A673 (cell line): ENCODE measurements around the gene OTOR. TPM values are rescaled to one million over a fixed set of nuclear protein-coding genes. Genes with fewer than 3 reads are reported as not detected.

Experiments used
- BruUV-seq: library from RNA; stranded (reverse); fragments of 400-500 nt; replicated peaks from 2 replicates; lab custom pipeline; 2021; lab: Mats Ljungman, UMichigan
- CTCF ChIA-PET: fragments of 300-600 bp; sonication (Branson Sonifier 250); formaldehyde crosslinking; loops from one replicate; lab custom pipeline; 2022; ENCODE audit warnings: antibody characterized with exemption; lab: Charles Lee
- POLR2A ChIA-PET: fragments of 300-600 bp; sonication (Branson Sonifier 250); formaldehyde crosslinking; loops from one replicate; lab custom pipeline; 2022; ENCODE audit warnings: antibody characterized with exemption; ENCODE audit not compliant: low non-redundant PET; lab: Charles Lee
- DNase-seq: peaks from one replicate; pipeline ENCODE4 v3.0.0-alpha.2; 2015; ENCODE audit warnings: low spot score
- H3K27ac ChIP-seq: fragments of 200-600 bp; sonication (generic); 2 replicates; pipeline ENCODE4 v1.5.1; 2016; ENCODE audit warnings: mixed run types, low read depth, mild to moderate bottlenecking, mixed read lengths, antibody characterized with exemption, low read length; ENCODE audit not compliant: poor library complexity, severe bottlenecking
- H3K27me3 ChIP-seq: fragments of 200-600 bp; sonication (generic); replicated peaks from 2 replicates; pipeline ENCODE4 v1.6.1; 2017; ENCODE audit warnings: mixed run types, low read depth, mild to moderate bottlenecking, mixed read lengths, antibody characterized with exemption, low read length; ENCODE audit not compliant: insufficient read depth, poor library complexity
- H3K36me3 ChIP-seq: fragments of 200-600 bp; sonication (generic); 2 replicates; pipeline ENCODE4 v1.6.1; 2016; ENCODE audit warnings: mixed run types, mild to moderate bottlenecking, mixed read lengths, antibody characterized with exemption, low read length; ENCODE audit not compliant: insufficient read depth, poor library complexity, severe bottlenecking
- H3K4me1 ChIP-seq: fragments of 200-600 bp; sonication (generic); 2 replicates; pipeline ENCODE4 v1.6.1; 2017; ENCODE audit warnings: mixed run types, mild to moderate bottlenecking, mixed read lengths, antibody characterized with exemption, low read length; ENCODE audit not compliant: insufficient read depth, poor library complexity, severe bottlenecking
- H3K4me3 ChIP-seq: fragments of 200-600 bp; sonication (generic); 2 replicates; pipeline ENCODE4 v1.5.1; 2016; ENCODE audit warnings: low read depth, mixed run types, mild to moderate bottlenecking, mixed read lengths, low read length; ENCODE audit not compliant: poor library complexity, severe bottlenecking
- H3K9me3 ChIP-seq: fragments of 200-600 bp; sonication (generic); 2 replicates; pipeline ENCODE4 v1.6.1; 2016; ENCODE audit warnings: mixed run types, low read depth, mild to moderate bottlenecking, mixed read lengths, antibody characterized with exemption, low read length; ENCODE audit not compliant: poor library complexity, severe bottlenecking
- EZH2 ChIP-seq: fragments of 200-600 bp; sonication (generic); IDR thresholded peaks from 2 replicates; pipeline ENCODE4 v1.6.1; 2017; ENCODE audit warnings: borderline replicate concordance, low read depth, mild to moderate bottlenecking, mixed read lengths, antibody characterized with exemption, low read length; ENCODE audit not compliant: poor library complexity, severe bottlenecking
- intact Hi-C: fragments of 100-400 bp; cut with micrococcal nuclease; formaldehyde crosslinking; loops from one replicate; pipeline ENCODE4 v1.10.0; 2022; ENCODE audit not compliant: unreplicated experiment
- total RNA-seq: library from RNA; stranded (reverse); gene quantifications from 2 replicates; pipeline ENCODE4 v1.2.3, GENCODE V29; 2021
- TF ChIP-seq, protein P1 (sequence below): fragments of 300-800, 200-600 bp; sonication (generic); conservative IDR thresholded peaks from 2 replicates; pipeline ENCODE4 v1.5.1; 2017; ENCODE audit warnings: low read depth, mild to moderate bottlenecking, antibody characterized with exemption, low read length, moderate library complexity, mixed read lengths

Gene OTOR
- total RNA-seq, 1 experiment from 2014 or later, result not detected

DNA sequence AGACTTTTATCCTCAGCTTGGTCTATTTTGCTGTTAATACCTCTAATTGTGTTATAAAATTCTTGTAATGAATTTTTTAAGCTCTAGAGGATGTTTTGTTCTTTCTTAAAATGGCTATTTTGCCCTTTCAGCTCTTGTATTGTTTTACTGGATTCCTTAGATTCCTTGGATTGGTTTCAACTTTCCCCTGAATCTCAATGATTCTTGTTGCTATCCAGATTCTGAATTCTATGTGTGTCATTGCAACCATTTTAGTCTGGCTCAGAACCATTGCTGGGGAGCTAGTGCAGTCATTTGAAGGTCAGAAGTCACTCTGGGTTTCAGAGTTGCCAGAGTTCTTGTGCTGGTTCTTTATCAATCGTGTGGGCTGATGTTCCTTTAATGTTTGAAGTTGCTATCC lies 37.1 kb downstream of the OTOR start:
- CTCF ChIA-PET, result no interaction called here
- H3K27ac ChIP-seq, result no peak overlapping the region
- H3K4me1 ChIP-seq, result no peaks in the 10 kb centered on the region
- no peak for TF ChIP-seq EZH2
- TF ChIP-seq, protein P1, sequence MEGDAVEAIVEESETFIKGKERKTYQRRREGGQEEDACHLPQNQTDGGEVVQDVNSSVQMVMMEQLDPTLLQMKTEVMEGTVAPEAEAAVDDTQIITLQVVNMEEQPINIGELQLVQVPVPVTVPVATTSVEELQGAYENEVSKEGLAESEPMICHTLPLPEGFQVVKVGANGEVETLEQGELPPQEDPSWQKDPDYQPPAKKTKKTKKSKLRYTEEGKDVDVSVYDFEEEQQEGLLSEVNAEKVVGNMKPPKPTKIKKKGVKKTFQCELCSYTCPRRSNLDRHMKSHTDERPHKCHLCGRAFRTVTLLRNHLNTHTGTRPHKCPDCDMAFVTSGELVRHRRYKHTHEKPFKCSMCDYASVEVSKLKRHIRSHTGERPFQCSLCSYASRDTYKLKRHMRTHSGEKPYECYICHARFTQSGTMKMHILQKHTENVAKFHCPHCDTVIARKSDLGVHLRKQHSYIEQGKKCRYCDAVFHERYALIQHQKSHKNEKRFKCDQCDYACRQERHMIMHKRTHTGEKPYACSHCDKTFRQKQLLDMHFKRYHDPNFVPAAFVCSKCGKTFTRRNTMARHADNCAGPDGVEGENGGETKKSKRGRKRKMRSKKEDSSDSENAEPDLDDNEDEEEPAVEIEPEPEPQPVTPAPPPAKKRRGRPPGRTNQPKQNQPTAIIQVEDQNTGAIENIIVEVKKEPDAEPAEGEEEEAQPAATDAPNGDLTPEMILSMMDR, result no peak
- POLR2A ChIA-PET, result interaction anchor here (0.7 kb wide), 1 partner anchor 384 kb away, joined by 7 read pairs; no protein-coding TSS in a partner anchor
- no peaks in the 10 kb centered on the region for H3K27me3 ChIP-seq
- H3K4me3 ChIP-seq, result no peak overlapping the region
- intact Hi-C loops, result no loop called here
- H3K9me3 ChIP-seq, result no peaks in the 10 kb centered on the region
- no peaks in the 10 kb centered on the region for H3K36me3 ChIP-seq
- no TSS peak for BruUV-seq
- peak; percentile 22 for DNase-seq

Other genes starting within 250 kb of the OTOR start
- gene KIF16B, start 174.9 kb upstream of the OTOR start, total RNA-seq, result 4.6 and 5.2 TPM in 2 replicates
- 90.4 and 103 TPM in 2 replicates for gene SNRPB2, start 18.3 kb upstream of the OTOR start, total RNA-seq